ENCODE results near the gene SEC22C. TPM values are rescaled to one million over a fixed set of nuclear protein-coding genes. Genes with fewer than 3 reads are reported as not detected.

SEC22C gene
- total RNA-seq, 1 donor from 2014 or later = 48.6 TPM

GRCh38 chr3:42537350-42537749, 44.4 kb downstream of the SEC22C start:
- Histone ChIP-seq H3K36me3 (no peaks in the 10 kb centered on the region), H3K4me3 (no peak overlapping the region), H3K27me3 (no peaks in the 10 kb centered on the region), H3K9ac (no peak overlapping the region), H4K20me1 (ENCODE audit: low read depth) (no peaks in the 10 kb centered on the region), H3K4me2 (no peak overlapping the region), H3K9me3 (ENCODE audit: low read depth) (no peaks in the 10 kb centered on the region), H3K27ac (no peak overlapping the region), H3K4me1 (no peaks in the 10 kb centered on the region), H3K79me2 (ENCODE audit: low read depth) (no peaks in the 10 kb centered on the region), H2AFZ (replicated peaks) (no peak overlapping the region), H3F3A (ENCODE audit: low read depth) (no peaks in the 10 kb centered on the region)
- no peak for TF ChIP-seq EZH2 (IDR thresholded peaks at IDR 0.05)
- no peak for TF ChIP-seq EZH2phosphoT487 (IDR thresholded peaks at IDR 0.05)
- TF ChIP-seq CTCF (IDR thresholded peaks at IDR 0.05) = no peak
- Mint-ChIP-seq H3K36me3 (no peaks in the 10 kb centered on the region), H3K4me3 (no peak overlapping the region), H3K4me1 (no peaks in the 10 kb centered on the region), H3K27me3 (ENCODE audit: insufficient read depth, low read depth) (peaks cover 9% of the 10 kb centered on the region), H3K27ac (no peak overlapping the region), H3K9me3 (no peaks in the 10 kb centered on the region)
- DNase-seq (ENCODE audit: low spot score) = no peak

- H3F3A ChIP-seq (ENCODE audit: low read depth) = no peaks in the 10 kb centered on the region
- H4K20me1 ChIP-seq (ENCODE audit: low read depth) = no peaks in the 10 kb centered on the region
- H3K9me3 Mint-ChIP-seq = no peaks in the 10 kb centered on the region
- no peak overlapping the region for H3K4me2 ChIP-seq
- H3K79me2 ChIP-seq (ENCODE audit: low read depth) = no peaks in the 10 kb centered on the region
- H3K4me3 ChIP-seq = no peak overlapping the region
- H3K27ac ChIP-seq = no peak overlapping the region
- no peaks in the 10 kb centered on the region for H3K27me3 ChIP-seq
- peaks cover 8% of the 10 kb centered on the region for H3K27me3 Mint-ChIP-seq (ENCODE audit: insufficient read depth, low read depth)
- H3K4me1 Mint-ChIP-seq = no peaks in the 10 kb centered on the region
- peak; percentile 73 for DNase-seq (ENCODE audit: low spot score)
- H3K27ac Mint-ChIP-seq = no peak overlapping the region
- H3K4me1 ChIP-seq = no peaks in the 10 kb centered on the region
- no peaks in the 10 kb centered on the region for H3K36me3 Mint-ChIP-seq
- H3K9ac ChIP-seq = no peak overlapping the region
- H3K36me3 ChIP-seq = no peaks in the 10 kb centered on the region
- TF ChIP-seq CTCF (IDR thresholded peaks at IDR 0.05) = peak; percentile 57
- no peak for TF ChIP-seq EZH2 (IDR thresholded peaks at IDR 0.05)
- H3K9me3 ChIP-seq (ENCODE audit: low read depth) = no peaks in the 10 kb centered on the region
- no peak overlapping the region for H3K4me3 Mint-ChIP-seq
- no peak overlapping the region for H2AFZ ChIP-seq (replicated peaks)
These were observed 45.6 kb downstream of the SEC22C start for GRCh38 chr3:42535981-42536784.

GRCh38 chr3:42533161-42533897, 48.4 kb downstream of the SEC22C start:
- H3K27ac Mint-ChIP-seq = no peak overlapping the region
- H3F3A ChIP-seq (ENCODE audit: low read depth) = no peaks in the 10 kb centered on the region
- H4K20me1 ChIP-seq (ENCODE audit: low read depth) = no peaks in the 10 kb centered on the region
- H3K4me1 Mint-ChIP-seq = no peaks in the 10 kb centered on the region
- H3K4me3 ChIP-seq = no peak overlapping the region
- no peaks in the 10 kb centered on the region for H3K9me3 Mint-ChIP-seq
- no peaks in the 10 kb centered on the region for H3K36me3 ChIP-seq
- no peak overlapping the region for H3K4me2 ChIP-seq
- H3K27ac ChIP-seq = no peak overlapping the region
- H3K27me3 Mint-ChIP-seq (ENCODE audit: insufficient read depth, low read depth) = peaks cover 8% of the 10 kb centered on the region
- H3K4me1 ChIP-seq = no peaks in the 10 kb centered on the region
- H3K36me3 Mint-ChIP-seq = no peaks in the 10 kb centered on the region
- TF ChIP-seq EZH2phosphoT487 (IDR thresholded peaks at IDR 0.05) = no peak
- no peaks in the 10 kb centered on the region for H3K27me3 ChIP-seq
- H3K4me3 Mint-ChIP-seq = no peak overlapping the region
- no peaks in the 10 kb centered on the region for H3K9me3 ChIP-seq (ENCODE audit: low read depth)
- no peaks in the 10 kb centered on the region for H3K79me2 ChIP-seq (ENCODE audit: low read depth)
- no peak overlapping the region for H3K9ac ChIP-seq
- no peak overlapping the region for H2AFZ ChIP-seq (replicated peaks)
- DNase-seq (ENCODE audit: low spot score) = peak; percentile 22

GRCh38 chr3:42532229-42532628, 49.5 kb downstream of the SEC22C start:
- H2AFZ ChIP-seq (replicated peaks) = no peak overlapping the region
- no peaks in the 10 kb centered on the region for H3K79me2 ChIP-seq (ENCODE audit: low read depth)
- no peak overlapping the region for H3K4me3 Mint-ChIP-seq
- peak overlapping the region; percentile 3 for H3K27ac Mint-ChIP-seq
- no peak overlapping the region for H3K4me2 ChIP-seq
- H3K9me3 Mint-ChIP-seq = no peaks in the 10 kb centered on the region
- H3K27ac ChIP-seq = no peak overlapping the region
- TF ChIP-seq CTCF (IDR thresholded peaks at IDR 0.05) (no peak), EZH2 (IDR thresholded peaks at IDR 0.05) (no peak), EZH2phosphoT487 (IDR thresholded peaks at IDR 0.05) (no peak)
- H4K20me1 ChIP-seq (ENCODE audit: low read depth) = no peaks in the 10 kb centered on the region
- H3K4me1 Mint-ChIP-seq = no peaks in the 10 kb centered on the region
- no peaks in the 10 kb centered on the region for H3K4me1 ChIP-seq
- no peak overlapping the region for H3K9ac ChIP-seq
- no peak for DNase-seq (ENCODE audit: low spot score)
- H3K9me3 ChIP-seq (ENCODE audit: low read depth) = no peaks in the 10 kb centered on the region
- H3F3A ChIP-seq (ENCODE audit: low read depth) = no peaks in the 10 kb centered on the region
- H3K27me3 Mint-ChIP-seq (ENCODE audit: insufficient read depth, low read depth) = peaks cover 8% of the 10 kb centered on the region
- no peaks in the 10 kb centered on the region for H3K36me3 Mint-ChIP-seq
- H3K4me3 ChIP-seq = no peak overlapping the region
- H3K27me3 ChIP-seq = no peaks in the 10 kb centered on the region
- no peaks in the 10 kb centered on the region for H3K36me3 ChIP-seq

All from neural progenitor cell (in vitro differentiated cells).